Right ventricle myocardium inferior (tissue), 1 donor: ENCODE results near the gene POLR3K. TPM values are rescaled to one million over a fixed set of nuclear protein-coding genes. Genes with fewer than 3 reads are reported as not detected.
A peak's percentile ranks its signal among the peaks of the same experiment; 100 is the strongest.

Experiments
- ATAC-seq: fragments of 200-7000 bp; cut with Tn5 transposase; one replicate; pipeline ENCODE4 v1.9.1; 2020; ENCODE audit warnings: mild to moderate bottlenecking, moderate library complexity
- DNase-seq: peaks from one replicate; pipeline ENCODE4 v3.0.0; 2021; ENCODE audit errors: missing footprints
- intact Hi-C: fragments of 100-400 bp; cut with DNase I; formaldehyde crosslinking; loops from one replicate; pipeline ENCODE4 v1.11.0; 2022
- total RNA-seq: library from RNA; stranded (reverse); fragmentation: NEBNext Ultra II Directional; extraction: Animal tissue kit (Norgen Biotek cat#: 25700); gene quantifications from one replicate; pipeline ENCODE4 v1.2.1, GENCODE V29; 2021
- donor health status: DM: no; HTN: yes; CAD: no; lungs with severe emphysema.

The POLR3K gene
- total RNA-seq, 1 donor from 2014 or later = 11.3 TPM

DNA sequence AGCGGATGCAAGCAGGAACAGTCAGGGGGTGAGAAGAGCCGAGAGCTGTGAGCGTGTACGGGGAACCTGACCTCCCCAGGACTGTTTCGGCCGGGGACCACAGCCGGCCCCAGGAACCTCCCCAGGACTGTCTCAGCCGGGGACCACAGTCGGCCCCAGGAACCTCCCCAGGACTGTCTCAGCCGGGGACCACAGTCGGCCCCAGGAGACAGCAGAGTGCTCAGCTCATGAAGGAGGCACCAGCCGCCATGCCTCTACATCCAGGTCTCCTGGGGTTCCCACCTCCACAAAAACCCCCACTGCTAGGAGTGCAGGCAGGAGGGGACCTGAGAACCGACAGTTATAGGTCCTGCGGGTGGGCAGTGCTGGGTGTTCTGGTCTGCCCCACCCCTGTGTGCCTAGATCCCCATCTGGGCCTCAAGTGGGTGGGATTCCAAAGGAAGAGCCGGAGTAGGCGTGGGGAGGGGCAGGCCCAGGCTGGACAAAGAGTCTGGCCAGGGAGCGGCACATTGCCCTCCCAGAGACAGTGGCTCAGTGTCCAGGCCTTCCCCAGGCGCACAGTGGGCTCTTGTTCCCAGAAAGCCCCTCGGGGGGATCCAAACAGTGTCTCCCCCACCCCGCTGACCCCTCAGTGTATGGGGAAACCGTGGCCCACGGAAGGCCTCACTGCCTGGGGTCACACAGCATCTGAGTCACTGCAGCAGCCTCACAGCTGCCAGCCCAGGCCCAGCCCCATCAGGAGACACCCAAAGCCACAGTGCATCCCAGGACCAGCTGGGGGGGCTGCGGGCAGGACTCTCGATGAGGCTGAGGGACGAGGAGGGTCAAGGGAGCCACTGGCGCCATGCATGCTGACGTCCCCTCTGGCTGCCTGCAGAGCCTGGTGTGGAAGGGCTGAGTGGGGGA, 14.7 kb upstream of the POLR3K start:
- peak; percentile 69 for DNase-seq
- intact Hi-C loops = no loop called here
- ATAC-seq = no peak

- intact Hi-C loops = no loop called here
- no peak for DNase-seq
- ATAC-seq = no peak
Observed at GRCh38 chr16:67183-67791, 13.9 kb upstream of the POLR3K start.

- no peak for DNase-seq
- intact Hi-C loops = no loop called here
- ATAC-seq = no peak
Observed at GRCh38 chr16:66309-67182, 13.1 kb upstream of the POLR3K start.

DNA sequence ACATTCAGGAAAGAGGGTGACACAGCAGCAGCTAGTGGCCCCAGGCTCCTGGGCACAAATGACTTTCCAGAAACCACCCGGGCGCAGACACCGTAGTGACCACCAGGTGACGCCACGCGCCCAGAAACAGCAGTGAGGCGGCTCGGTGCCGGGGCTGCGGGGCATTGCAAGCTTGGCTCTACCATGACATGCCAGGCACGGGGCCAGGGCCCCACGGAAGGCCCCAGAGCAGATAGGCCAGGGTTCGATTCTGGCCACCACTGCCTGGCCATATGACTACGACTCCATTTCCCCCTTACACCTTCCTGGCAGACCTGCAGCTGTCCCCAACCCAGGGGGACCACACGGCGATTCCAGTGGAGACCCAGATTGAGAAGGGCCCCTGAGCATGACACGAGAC, 12.3 kb upstream of the POLR3K start:
- peak; percentile 93 for DNase-seq
- ATAC-seq = peak; percentile 61
- intact Hi-C loops = loop anchor here (1.0 kb wide), 1 partner anchor 32 kb away; no protein-coding TSS in a partner anchor

DNA sequence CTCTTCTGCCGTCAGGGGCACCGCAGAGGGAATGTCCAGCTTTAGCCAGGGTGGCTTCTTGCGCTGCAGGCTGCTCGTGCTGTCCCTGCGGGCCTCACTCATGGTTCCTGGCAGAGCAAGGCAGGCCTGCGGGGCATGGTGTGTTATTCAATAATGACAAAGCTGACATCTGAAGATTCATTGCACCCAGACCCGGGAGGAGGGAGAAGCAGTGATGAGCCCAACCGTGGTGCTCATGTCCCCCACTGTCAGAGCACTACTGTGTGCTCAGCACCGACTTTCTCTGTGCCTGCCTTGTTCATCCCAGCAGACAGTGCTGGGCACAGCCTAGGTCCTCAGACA, 11.5 kb upstream of the POLR3K start:
- intact Hi-C loops = loop anchor here (1.0 kb wide), 1 partner anchor 32 kb away; no protein-coding TSS in a partner anchor
- DNase-seq (peak; percentile 34), ATAC-seq (no peak)

DNA sequence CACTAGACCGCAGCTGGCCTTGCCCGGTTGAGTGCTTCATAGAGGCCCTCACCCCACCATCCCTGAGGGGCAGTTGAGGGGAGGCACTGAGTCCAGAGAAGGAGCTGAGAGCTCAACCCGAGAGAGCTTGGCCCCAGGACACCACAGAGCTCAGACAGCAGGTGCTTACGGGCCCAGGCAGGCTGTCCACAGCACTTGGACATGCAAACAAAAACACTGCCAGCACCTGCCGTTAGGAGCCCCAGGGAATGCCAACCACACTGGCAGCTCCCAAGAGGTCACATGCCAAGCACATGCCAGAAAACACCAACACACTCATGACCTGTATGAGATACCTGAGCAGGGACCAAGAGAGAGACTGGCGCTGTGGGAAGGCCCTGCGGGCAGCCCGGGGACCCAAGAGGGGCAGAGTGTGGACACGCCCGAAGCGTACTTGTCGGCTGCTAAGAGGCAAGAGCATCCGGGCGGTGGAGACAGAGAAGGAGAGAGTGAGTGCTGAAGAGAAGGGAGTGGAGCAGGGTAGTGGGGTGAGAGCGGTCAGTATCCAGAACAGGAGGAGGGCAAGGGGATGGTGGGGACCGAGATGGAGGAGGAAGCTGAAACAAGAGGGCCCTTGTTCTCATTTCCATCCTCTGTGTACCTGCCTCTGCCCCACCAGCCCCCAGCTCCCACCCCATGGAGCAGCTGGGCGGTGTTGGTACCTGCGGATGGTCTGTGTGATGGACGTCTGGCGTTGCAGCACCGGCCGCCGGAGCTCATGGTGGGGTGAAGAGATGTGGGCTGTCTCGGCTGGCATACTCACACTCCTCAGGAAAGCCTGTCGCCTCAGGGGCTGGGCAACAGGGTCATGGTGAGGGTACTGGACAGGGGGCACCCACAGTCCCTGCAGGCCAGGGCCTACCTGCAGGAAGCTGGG, 10.8 kb upstream of the POLR3K start:
- peak; percentile 66 for DNase-seq
- intact Hi-C loops = no loop called here
- no peak for ATAC-seq

- DNase-seq (peak; percentile 47), ATAC-seq (no peak)
- intact Hi-C loops = no loop called here
Observed at GRCh38 chr16:63466-63865, 10.1 kb upstream of the POLR3K start.

DNA sequence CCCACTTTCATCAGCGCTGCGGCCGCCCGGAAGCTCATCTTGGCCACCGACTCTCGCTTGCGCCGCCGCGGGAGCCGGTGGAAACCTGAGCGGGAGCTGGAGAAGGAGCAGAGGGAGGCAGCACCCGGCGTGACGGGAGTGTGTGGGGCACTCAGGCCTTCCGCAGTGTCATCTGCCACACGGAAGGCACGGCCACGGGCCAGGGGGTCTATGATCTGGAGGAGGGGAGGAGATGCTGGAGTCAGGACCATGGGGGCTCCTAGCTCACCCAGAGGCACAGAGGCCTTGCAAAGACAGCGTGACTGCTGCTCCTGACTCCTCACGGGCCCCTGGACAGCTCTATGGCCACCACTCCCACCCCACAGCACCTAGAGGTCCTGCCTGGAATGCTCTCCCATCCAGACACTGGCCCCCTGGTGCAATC, 9.6 kb upstream of the POLR3K start:
- DNase-seq = peak; percentile 41
- intact Hi-C loops = no loop called here
- no peak for ATAC-seq

DNA sequence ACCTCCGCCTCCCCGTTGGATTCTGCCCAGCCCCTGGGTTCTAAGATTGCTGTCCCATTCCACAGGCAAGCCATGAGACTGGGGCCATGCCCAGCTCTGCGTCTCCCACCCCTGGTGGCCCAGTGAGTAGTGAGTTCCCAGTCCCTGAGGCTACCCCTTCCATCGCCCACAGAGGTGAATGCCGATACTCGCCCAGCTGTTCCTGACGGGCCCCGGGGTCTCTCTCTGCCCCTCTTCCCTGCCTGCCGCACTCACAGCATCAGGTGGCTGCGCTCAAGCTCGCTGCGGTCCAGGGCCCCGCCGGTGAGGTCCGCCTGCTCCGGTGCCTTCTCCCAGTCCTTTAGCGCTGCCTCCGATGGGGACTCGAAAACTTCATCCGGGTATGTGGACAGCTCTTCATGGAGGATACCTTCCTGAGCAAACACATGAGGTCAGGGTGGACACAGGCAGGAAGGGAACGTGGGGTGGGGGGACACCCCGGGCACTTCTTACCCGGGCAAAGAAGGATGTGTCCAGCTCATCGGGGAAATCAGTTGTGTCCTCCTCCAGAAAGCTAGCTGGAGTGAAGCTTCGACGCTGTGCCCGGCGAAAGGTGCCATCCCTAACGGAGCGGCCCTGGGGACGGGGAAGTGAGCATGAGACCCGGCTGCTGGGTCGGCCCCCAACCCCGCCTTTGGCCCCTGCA, 9.0 kb upstream of the POLR3K start:
- intact Hi-C loops = no loop called here
- ATAC-seq = no peak
- peak; percentile 46 for DNase-seq

- intact Hi-C loops = no loop called here
- DNase-seq (peak; percentile 1), ATAC-seq (no peak)
Observed at GRCh38 chr16:61879-62281, 8.5 kb upstream of the POLR3K start.

- intact Hi-C loops = no loop called here
- peak; percentile 53 for DNase-seq
- no peak for ATAC-seq
Observed at GRCh38 chr16:60929-61878, 7.8 kb upstream of the POLR3K start.

- DNase-seq = peak; percentile 53
- no peak for ATAC-seq
- intact Hi-C loops = no loop called here
Observed at GRCh38 chr16:60166-60565, 6.8 kb upstream of the POLR3K start.

DNA sequence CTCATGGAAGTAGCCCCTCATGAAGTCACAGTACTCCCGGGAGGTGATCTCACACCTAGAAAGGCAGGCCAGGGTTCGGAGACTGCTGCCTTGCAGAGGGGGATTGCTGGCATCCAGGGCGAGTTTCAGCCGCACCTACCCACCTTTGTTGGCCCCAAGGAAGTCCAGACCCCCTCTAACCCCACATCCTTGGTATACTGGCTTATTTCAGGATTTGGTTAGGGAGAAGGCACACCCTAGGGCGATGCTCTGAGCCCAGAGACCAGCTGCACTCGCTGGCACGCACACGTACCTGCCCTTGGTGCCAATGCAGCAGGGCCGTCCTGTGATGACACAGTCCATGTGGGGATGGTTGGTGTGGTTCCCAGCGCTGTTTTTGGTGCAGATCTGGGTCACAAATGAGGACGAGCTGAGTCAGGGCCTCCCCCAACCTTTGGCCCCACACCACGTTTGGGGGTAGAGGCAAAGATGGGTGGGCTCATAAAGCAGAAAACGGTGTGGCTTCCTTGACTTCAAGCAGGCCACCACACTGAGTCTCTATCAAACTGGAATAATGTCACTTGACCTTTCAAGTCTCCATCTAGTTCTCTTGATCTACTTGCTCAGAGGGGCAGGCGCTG, 6.1 kb upstream of the POLR3K start:
- DNase-seq = peak; percentile 44
- ATAC-seq = no peak
- intact Hi-C loops = no loop called here

GRCh38 chr16:58491-59439, 5.4 kb upstream of the POLR3K start:
- ATAC-seq (no peak), DNase-seq (peak; percentile 33)
- intact Hi-C loops = no loop called here

- ATAC-seq = no peak
- DNase-seq = peak; percentile 13
- intact Hi-C loops = no loop called here
Observed at GRCh38 chr16:57711-58110, 4.3 kb upstream of the POLR3K start.
